NCI-H2081 treated with DMSO at 0.1 percent for 48 hours (cell line): ENCODE data around the gene POFUT1.
"Not testable (repeated sequence)": the region's sequence is repeated elsewhere in the genome, so short reads cannot be mapped to it uniquely, and the experiment has no call there.

Source experiments
- DNase-seq: peaks from one replicate; lab custom pipeline; 2025; lab: John Stamatoyannopoulos, UW

The POFUT1 gene

DNA sequence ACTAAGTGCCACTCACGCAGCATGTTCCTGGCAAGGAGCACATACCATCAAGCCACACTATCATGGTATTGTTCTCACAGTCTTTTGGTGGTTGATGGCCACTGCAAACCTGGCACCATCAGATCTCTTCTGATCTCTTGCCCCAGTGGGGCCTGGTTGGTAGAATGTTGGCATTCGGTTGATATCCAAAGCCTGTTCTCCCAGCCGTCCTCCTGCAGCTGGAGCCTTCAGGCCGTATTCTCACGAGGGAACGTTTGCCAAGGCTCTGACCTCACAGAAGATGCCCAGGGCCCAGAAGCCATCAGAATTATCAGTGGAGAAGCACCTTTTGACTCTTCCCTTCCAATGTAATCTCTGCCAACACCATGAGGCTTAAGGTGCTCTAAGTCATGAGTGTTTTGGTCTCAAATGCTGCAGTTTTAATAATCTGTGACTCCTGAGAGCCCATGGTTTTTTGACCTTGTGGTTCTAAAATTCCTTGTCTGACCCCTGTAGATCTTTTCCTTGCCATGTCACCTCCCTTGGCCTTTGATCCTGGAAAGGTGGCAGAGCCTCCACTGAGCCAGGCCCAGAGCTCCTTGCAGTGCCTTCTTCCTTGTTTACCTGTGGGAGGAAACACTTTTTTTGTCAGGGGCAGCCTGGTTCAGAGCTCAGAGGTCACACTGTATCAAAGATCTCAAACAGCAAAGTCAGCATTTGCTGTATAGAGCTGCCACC lies 27.8 kb downstream of the POFUT1 start:
- no peak for DNase-seq

DNA sequence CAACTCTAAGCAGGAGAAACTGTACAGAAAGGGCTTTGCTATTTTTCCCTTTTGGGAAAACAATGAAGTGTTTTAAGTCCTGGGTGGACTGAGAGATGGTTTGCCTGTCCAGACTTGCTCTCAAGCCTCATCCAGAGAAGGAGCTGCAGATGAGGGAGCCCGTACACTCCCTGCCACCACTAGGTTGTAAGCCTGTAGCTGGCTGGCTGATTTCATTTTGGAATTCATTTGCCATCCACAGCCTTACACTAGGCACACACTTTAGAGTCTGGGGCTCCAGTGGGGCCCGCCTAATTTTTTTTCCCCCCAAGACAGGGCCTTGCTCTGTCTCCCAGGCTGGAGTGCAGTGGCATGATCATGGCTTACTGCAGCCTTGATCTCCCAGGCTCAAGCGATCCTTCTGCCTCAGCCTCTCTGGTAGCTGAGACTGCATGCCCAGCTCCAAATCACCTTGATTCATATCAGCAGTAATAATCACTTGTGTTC lies 28.4 kb downstream of the POFUT1 start:
- DNase-seq: no peak

DNA sequence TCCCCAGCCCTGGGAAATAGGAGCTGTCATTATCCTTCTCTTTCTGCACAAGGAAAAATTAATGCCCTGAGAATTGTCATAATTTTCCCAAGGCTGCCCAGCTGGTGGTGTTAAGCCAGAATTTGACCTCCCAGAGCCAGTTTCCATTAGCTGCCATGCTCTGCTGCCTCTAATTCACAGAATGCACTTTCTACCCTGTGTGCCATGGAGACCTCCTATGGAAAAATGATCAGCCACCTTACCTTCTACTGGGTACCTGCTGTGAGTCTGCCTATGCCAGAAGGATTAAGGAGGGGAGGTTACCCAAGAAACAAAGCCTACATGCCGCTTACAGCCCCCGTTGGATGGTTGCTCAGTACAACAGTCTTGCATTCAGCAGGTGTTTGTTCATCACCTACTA lies 29.1 kb downstream of the POFUT1 start:
- DNase-seq: no peak

DNA sequence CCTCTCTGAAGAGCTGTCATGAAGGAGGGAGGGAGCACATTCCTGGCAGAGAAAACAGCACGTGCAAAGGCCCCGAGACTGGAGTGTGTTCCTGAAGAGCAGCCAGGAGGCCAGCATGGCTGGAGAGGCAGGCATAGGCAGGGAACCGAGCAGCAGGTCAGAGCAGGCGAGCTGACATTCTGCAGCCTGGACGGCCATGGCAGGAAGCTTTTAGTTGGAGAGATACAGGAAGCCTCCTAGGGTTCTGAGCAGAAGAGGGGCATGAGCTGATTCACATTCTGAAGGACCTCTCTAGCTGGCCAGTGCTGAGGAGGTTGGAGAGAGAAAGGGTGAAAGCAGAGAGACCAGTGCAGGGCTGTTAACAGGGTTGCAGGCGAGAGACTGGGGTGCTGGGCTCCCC lies 29.7 kb downstream of the POFUT1 start:
- DNase-seq: no peak

DNA sequence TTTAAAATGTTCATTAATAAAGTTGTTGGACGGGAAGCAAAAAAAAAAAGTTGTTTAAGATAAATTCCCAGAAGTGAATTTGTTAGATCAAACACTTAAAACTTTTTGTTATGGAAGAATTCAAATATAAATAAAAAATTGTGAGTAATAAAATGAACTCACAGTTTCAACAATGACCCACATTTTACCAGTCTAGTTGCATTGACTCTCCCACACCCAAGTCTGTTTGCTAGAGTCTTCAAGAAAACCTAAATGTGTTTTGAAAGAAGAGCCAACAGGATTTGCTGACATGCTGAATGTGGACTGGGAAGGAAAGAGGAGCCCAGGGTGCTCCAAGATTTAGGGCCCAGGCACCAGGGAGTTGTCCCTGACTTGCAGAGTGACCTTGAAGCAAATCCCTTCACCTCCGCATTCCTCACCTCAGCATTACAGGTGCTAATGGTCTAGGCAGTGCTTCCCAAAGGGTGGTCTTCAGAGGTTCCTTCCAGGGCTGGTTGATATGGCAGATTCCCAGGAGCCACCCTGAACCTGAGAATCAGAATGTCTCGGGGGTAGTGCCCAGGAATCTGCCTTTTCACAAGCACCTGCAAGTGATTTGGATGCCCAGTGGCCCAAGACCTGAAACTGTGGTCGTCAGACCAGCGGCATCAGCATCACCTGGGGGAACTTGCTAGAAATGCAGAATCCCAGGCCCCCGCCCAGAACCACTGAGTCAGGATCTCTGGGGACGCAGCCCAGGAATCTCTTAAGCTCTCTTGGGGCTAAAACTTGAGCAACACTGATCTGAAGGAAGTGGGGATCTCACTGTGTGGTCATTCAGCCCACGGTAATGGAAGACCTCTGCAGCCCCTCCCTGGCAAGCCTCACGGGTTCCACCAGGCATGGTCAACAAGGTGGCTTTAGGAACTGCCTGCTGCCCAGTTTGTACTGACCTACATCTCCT lies 31.1 kb downstream of the POFUT1 start:
- DNase-seq: no peak

DNA sequence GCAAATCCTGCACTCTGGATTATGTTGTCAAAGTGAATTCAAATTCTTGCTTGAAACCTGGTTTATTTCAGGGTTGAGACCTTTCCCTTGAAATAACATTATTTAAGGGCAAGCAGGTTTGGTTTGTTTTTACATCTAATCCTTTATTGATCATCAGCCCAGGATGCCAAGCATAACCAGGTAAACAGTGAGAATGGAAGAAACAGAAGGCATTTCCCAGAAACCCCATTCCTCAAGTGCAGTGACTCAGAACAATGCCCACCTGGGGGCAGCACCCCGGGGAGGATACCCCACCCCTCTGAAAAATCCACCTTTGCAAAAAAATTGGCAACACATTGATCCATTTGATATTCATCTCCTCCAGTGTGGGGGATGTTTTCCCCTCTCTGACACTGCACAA lies 32.5 kb downstream of the POFUT1 start:
- DNase-seq: no peak

DNA sequence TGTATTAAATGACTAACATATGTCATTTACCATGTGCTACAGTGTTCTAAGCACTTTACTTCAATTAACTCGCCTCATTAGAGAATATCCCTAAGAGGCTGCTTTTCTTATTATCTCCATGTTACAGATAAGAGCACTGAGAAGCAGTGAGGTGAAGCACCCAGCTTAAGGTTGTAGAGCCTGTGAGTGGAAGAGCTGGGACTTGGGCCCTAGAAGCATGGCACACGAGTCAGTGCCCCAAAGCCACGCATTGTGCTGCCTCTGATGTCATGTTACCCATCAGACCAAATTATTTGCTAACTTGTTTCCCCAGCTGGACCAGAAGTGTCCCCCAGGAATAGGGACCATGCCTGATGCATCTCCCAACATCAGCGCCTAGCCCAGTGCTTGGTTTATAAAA lies 34.1 kb downstream of the POFUT1 start:
- no peak for DNase-seq

DNA sequence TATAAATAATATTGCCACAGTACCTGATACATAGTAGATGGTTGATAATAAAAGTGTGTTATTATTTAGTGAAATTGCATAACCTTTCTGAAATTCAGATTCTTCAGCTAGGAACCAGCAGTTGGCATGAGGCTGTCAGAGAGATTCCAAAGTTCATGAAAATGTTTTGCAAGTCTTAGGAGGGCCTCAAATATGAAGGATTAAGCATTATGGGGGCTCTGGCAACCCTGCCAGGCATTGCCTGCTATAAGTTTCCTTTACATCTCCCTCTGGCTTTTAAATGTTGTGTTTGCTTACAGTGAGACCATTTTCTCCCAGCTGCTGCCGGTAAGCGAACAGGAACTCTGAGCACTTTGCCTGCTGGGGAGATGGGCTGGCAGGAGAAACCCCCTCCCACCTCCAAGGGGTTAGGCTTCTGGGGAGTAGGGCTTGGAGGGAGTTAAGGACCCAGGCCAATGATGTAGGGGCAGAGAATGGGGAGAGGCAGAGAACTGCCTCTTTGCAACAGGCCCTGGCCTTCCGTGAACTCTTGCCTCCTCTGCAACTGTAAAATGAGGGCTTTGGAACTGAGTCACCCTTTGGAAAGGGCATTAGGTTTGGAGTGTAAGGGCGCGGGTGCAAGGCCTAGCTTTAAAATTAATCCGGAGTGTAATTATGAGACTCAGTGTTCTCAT lies 36.6 kb downstream of the POFUT1 start:
- no peak for DNase-seq

DNA sequence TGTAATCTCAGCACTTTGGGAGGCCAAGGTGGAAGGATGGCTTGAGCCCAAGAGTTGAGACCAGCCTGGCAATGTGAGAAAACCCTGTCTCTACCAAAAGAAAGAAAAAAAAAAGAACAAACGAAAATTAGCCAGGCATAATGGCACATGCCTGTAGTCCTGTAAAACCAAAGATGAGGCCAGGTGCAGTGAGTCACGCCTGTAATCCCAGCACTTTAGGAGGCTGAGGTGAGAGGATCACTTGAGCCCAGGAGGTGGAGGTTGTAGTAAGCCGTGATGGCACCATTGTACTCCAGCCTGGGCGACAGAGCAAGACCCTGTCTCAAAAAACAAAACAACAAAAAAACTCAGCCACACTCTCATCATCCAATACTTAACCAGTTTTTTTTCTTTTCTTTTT lies 37.3 kb downstream of the POFUT1 start:
- no peak for DNase-seq

DNA sequence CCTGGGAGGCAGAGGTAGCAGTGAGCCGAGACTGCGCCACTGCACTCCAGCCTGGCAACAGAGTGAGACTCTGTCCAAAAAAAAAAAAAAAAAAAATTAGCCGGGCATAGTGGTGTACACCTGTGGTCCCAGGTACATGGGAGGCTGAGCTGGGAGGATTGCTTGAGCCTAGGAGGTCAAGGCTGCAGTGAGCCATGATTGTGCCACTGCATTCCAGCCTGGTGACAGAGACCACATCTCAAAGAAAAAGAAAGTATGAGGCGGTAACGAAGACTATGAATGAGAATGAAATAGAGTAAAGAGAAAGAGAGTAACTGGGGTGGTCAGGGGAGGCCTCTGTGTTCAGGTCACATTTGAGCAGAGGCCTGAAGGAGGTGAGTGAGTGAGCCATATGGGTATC lies 38.5 kb downstream of the POFUT1 start:
- DNase-seq: not testable (repeated sequence)

DNA sequence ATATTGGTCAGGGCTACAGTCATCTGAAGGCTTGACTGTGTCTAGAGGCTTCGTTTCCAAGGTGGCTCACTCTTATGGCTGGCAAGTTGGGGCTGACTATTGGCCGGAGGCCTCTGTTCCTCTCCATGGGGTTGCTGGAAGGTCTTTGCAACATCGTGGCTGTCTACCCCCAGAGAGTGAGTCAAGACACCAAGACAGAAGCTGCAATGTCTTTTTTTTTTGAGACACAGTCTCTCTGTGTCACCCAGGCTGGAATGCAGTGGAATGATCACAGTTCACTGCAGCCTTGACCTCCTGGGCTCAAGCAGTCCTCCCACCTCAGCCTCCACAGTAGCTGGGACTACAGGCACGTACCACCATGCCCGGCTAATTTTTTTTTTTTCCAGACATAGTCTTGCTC lies 40.4 kb downstream of the POFUT1 start:
- DNase-seq: no peak

DNA sequence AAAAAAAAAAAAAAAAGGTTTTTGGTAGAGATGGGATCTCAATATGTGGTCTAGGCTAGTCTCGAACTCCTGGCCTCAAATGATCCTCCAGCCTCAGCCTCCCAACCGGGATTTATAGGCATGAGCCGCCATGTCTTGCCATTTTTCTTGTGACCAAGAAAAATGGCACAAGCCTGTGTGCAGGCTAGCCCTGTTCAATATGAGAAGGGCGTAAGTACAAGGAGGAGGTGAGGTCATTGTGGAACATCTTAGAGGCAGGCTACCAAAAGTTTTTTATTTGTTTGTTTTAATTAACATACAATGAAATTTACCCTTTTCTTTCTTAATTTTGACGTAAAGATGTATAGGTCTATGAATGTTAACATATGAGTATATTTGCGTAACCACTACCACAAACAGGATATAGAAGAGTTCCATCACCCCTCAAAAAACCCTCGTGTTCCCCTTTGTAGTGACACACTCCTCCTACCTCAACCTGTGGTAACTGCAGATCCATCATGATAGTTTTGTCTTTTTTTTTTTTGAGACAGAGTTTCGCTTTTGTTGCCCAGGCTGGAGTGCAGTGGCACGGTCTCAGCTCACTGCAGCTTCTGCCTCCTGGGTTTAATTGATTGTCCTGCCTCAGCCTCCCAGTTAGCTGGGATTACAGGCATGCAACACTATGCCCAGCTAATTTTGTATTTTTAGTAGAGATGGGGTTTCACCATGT lies 41.5 kb downstream of the POFUT1 start:
- no peak for DNase-seq

DNA sequence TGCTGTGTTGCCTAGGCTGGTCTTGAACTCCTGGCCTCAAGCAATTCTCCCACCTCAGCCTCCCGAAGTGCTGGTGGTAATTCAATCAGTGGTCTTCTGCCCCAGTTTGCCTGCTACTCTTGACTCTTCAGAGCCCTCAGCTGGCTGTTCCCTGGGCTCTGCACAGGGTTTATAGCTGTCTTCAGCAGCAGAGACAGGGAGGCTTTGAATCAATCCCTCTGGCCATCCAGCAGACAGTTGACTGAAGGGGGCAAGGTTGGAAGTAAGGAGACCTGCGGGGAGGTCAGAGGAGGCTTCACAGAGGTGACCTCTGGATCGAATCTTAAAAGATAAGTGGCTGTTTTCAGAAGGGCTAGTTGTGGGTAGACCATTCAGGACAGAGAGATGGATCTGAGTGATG lies 43.8 kb downstream of the POFUT1 start:
- no peak for DNase-seq

DNA sequence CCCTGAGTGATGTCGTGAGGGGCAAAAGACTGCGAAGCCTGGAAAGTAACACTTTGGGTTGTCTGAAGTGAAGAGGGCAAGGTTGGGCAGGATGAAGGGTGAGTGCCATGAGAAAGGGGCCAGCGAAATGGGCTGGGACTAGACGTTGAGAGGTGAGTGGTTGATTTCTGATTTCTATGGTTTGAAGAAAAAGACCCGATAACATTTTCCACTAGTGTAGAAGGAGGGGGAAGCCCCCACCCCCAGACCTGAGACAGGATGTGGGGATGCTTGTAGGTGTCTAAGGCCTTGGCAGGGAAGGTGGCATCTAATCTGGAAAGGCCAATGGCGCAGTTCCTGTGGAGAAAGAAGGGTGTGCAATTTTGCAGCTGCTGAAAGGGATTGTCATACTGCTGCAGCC lies 44.5 kb downstream of the POFUT1 start:
- no peak for DNase-seq

DNA sequence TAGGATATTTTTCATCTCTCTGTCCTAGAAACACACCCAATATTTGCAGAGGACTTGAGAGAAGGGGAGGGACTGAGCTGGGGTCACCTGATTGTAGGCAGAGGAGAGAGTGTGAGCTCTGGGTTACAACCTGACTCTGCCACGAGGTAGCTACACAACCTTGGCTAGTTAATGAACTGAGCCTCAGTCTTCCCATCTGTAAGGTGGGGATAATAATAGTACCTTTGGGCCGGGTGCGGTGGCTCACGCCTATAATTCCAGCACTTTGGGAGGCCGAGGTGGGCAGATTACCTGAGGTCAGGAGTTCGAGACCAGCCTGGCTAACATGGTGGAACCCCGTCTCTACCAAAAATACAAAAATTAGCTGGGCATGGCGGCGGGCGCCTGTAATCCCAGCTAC lies 53.3 kb downstream of the POFUT1 start:
- DNase-seq: not testable (repeated sequence)

DNA sequence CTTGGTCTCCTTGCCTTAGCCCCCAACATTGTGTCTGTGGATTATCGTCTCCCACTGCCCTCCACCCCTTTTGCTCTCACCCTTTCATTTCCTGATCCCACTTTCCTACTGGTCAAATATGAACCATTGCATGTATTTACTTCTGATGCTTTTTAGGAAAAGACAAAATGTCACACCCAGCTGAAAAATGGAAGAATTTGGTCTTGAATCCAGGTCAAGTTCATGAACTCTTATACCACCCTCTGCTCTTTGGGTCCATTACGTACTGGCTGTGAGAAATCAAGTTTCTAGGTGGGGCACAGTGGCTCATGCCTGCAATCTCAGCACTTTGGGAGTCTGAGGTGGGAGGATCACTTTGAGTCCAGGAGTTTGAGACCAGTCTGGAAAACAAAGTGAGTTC lies 54.0 kb downstream of the POFUT1 start:
- no peak for DNase-seq

DNA sequence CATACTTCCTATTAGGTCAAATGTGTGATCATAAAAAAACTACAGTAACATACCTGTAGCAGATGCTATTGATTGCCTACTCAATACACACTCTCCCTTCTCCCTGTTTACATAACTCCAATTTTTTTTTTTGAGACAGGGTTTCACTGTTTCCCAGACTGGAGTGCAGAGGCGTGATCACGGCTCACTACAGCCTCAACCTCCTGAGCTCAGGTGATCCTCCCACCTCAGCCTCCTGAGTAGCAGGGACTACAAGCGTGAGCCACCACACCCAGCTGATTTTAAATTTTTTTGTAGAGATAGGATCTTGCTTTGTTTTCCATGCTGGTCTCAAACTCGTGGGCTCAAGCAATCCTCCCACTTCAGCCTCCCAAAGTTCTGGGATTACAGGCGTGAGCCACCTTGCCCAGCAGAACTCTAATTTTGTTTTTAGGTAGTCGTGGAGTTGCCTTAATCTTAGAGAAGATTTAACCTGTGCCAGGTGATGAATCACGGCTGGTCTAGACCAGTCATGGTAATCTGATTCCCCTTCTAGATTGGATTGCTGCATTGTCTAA lies 55.8 kb downstream of the POFUT1 start:
- no peak for DNase-seq

DNA sequence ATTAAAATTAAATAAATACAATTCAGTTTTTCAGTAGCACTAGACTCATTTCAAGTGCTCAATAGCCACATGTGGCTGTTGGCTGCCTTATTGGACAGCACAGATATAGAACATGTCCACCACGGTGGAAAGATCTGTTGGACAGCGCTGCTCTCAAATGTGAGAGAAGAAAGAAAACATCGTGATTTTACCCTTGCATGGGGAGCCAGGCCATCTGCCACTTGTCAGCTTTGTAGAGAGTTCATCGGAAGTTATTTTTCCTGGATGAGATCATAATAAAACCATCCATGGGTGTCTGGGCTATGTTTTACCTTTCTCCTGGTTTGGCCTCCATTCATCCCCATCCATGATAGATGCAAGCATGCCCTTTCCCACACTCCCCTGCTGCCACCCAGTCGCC lies 63.9 kb downstream of the POFUT1 start:
- DNase-seq: no peak

DNA sequence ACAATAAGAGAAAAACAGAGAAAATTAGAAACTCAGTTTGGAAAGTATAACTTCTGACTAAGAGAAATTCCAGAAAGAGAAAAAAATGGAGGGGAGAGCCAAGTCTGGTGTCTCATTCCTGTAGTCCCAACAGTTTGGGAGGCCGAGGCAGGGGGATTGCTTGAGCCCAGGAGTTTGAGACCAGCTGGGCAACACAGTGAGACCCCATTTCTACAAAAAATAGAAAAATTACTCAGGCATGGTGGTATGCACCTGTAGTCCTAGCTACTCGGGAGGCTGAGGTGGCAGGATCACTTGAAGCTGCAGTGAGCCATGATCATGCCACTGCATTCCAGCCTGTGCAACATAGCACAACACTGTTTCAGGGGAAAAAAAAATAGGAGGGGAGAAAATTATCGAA lies 66.7 kb downstream of the POFUT1 start:
- DNase-seq: no peak

DNA sequence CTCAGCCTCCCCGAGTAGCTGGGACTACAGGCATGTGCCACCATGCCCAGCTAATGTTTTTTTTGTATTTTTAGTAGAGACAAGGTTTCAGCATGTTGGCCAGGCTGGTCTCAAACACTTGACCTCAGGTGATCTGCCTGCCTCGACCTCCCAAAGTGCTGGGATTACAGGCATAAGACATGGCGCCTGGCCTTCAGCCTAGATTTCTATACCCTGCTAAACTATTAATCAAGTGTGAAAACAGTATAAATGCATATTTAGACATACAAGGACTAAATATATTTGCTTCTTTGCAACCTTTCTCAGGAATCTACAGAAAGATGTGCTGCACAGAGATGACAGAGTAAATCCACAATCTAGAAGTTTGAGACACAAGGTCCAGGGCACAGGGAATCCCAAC lies 67.5 kb downstream of the POFUT1 start:
- not testable (repeated sequence) for DNase-seq

DNA sequence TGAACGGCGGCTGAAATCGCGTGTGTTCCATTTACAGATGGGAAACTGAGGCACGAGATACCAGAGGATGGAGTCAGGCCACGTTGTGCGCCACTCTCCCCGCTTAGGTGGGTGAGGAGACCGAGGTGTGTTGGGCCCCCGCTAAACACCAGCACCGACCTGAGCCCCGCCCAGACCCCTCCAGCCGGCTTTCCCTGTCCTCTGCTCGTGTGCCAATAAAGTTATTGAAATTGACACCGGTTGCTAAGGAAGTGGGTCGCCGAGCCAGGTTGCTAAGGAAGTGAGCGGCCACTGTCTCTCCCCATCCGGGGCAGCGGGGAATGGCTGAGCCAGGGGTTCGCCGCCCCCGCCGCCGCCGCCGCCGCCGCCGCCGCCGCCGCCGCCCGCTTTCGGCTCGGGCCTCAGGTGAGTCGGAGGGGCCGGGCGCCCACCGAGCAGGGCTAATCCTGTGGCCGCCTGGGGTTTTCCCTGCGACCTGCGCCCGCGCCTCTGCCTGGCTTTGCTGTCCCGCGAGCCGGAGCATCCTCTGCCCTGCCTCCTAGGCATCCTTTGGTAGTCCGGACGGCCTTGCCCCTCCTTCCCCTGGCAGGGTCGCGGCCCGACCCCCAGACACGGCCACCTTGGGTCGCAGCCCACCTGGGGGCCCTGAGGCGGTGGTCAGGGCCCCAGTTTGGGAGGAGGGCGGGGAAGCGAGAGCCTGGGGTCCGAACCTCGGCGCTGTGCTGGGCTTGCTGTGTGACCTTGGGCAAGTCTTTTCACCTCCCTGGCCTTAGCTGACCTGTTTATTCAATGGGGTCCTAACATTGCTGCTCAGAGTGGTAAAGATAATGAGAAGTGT lies 69.9 kb downstream of the POFUT1 start, which contains the start of gene KIF3B:
Gene KIF3B (plus strand): TSS at position 291 of the 838 bp plus-strand sequence. CDS start 32,127 bp downstream, outside the sequence.
- peak; percentile 52 for DNase-seq
